Naive thymus-derived CD4-positive, alpha-beta T cell (primary cell): ENCODE measurements around the gene CLASP1. TPM values are rescaled to one million over a fixed set of nuclear protein-coding genes. Genes with fewer than 3 reads are reported as not detected.
"Not testable (repeated sequence)": the region's sequence is repeated elsewhere in the genome, so short reads cannot be mapped to it uniquely, and the experiment has no call there.

Experiments used
- ATAC-seq: fragments of 150-1000 bp; cut with Tn5 transposase; 2 replicates; pipeline ENCODE4 v1.10.0; 2021; ENCODE audit warnings: mild to moderate bottlenecking, moderate library complexity
- CTCF ChIA-PET: fragments of 350-600 bp; sonication (Branson Sonifier 250); formaldehyde crosslinking; loops from one replicate; lab custom pipeline; 2021; ENCODE audit warnings: antibody characterized with exemption; lab: Charles Lee
- POLR2A ChIA-PET: fragments of 350-600 bp; sonication (Branson Sonifier 250); formaldehyde crosslinking; loops from one replicate; lab custom pipeline; 2021; ENCODE audit warnings: antibody characterized with exemption, inconsistent platforms; lab: Charles Lee
- DNase-seq, 9 donors: peaks; one replicate each; pipeline versions ENCODE4 v3.0.0 to v3.0.0-alpha.2; 2020 to 2022; ENCODE audit warnings: mixed read lengths in 1 of 9
- H3K27ac ChIP-seq: one replicate; pipeline ENCODE4 v1.7.0; 2013; ENCODE audit warnings: mild to moderate bottlenecking, low read depth, low read length, moderate library complexity
- H3K27me3 ChIP-seq, 2 donors: one replicate each; pipeline ENCODE4 v1.7.0; 2013; ENCODE audit warnings: low read length in 2 of 2, mild to moderate bottlenecking in 2 of 2, moderate library complexity in 2 of 2; ENCODE audit not compliant: control insufficient read depth in 2 of 2, insufficient read depth in 2 of 2
- H3K36me3 ChIP-seq, 3 experiments: 1 replicate in 2 of 3; 2 replicates in 1 of 3; pipeline ENCODE4 v1.7.0; 2013; ENCODE audit warnings: low read length in 3 of 3, mild to moderate bottlenecking in 3 of 3, moderate library complexity in 1 of 3; ENCODE audit not compliant: insufficient read depth in 3 of 3, control insufficient read depth in 2 of 3
- H3K4me1 ChIP-seq, 2 donors: one replicate each; pipeline ENCODE4 v1.7.0; 2013; ENCODE audit warnings: low read length in 2 of 2, mild to moderate bottlenecking in 2 of 2, moderate library complexity in 1 of 2; ENCODE audit not compliant: control insufficient read depth in 2 of 2, insufficient read depth in 2 of 2
- H3K4me3 ChIP-seq: 2 replicates; pipeline ENCODE4 v1.7.0; 2013; ENCODE audit warnings: mild to moderate bottlenecking, low read length
- H3K9me3 ChIP-seq, 3 experiments: 1 replicate in 2 of 3; 2 replicates in 1 of 3; pipeline ENCODE4 v1.7.0; 2013; ENCODE audit warnings: low read length in 3 of 3; ENCODE audit not compliant: control insufficient read depth in 2 of 3
- H3K27ac Mint-ChIP-seq, 9 donors: one replicate each; pipeline ENCODE4 v1.8.0; 2020 to 2022; ENCODE audit warnings: mixed read lengths in 9 of 9, mild to moderate bottlenecking in 8 of 9, moderate library complexity in 5 of 9, inconsistent platforms in 2 of 9
- H3K27me3 Mint-ChIP-seq, 5 donors: one replicate each; pipeline ENCODE4 v1.8.0; 2021 to 2022; ENCODE audit warnings: mixed read lengths in 5 of 5, mild to moderate bottlenecking in 1 of 5
- H3K36me3 Mint-ChIP-seq, 5 donors: one replicate each; pipeline ENCODE4 v1.8.0; 2020 to 2022; ENCODE audit warnings: mixed read lengths in 5 of 5, mild to moderate bottlenecking in 3 of 5, inconsistent platforms in 1 of 5
- H3K4me1 Mint-ChIP-seq, 7 donors: one replicate each; pipeline ENCODE4 v1.8.0; 2020 to 2022; ENCODE audit warnings: mixed read lengths in 7 of 7, mild to moderate bottlenecking in 3 of 7, inconsistent platforms in 1 of 7
- H3K4me3 Mint-ChIP-seq, 10 donors: one replicate each; pipeline ENCODE4 v1.8.0; 2020 to 2022; ENCODE audit warnings: mild to moderate bottlenecking in 10 of 10, mixed read lengths in 10 of 10, moderate library complexity in 6 of 10, inconsistent platforms in 2 of 10
- H3K9me3 Mint-ChIP-seq, 11 donors: one replicate each; pipeline ENCODE4 v1.8.0; 2020 to 2022; ENCODE audit warnings: mixed read lengths in 11 of 11, mild to moderate bottlenecking in 4 of 11, inconsistent platforms in 1 of 11, moderate library complexity in 1 of 11
- intact Hi-C, 2 donors: fragments of 100-400 bp; cut with micrococcal nuclease; formaldehyde crosslinking; loops; one replicate each; pipeline ENCODE4 v1.15.1; 2023
- polyA plus RNA-seq, 2 donors: library from polyadenylated mRNA; unstranded; fragments of 300-500 nt; fragmentation: Illumina TruSeq; gene quantifications; one replicate each; pipeline ENCODE4 v1.2.3, GENCODE V29; 2021
- total RNA-seq, 6 experiments: library from RNA in 5 of 6; stranded (reverse) in 5 of 6; gene quantifications; 1 replicate in 5 of 6; 2 replicates in 1 of 6; pipeline ENCODE4 v1.2.3 and lab custom pipeline; 2021 to 2026

Gene CLASP1
- total and polyA plus RNA-seq, 7 experiments from 2014 or later = 13.8 to 76.3 (median 61.6) TPM

DNA sequence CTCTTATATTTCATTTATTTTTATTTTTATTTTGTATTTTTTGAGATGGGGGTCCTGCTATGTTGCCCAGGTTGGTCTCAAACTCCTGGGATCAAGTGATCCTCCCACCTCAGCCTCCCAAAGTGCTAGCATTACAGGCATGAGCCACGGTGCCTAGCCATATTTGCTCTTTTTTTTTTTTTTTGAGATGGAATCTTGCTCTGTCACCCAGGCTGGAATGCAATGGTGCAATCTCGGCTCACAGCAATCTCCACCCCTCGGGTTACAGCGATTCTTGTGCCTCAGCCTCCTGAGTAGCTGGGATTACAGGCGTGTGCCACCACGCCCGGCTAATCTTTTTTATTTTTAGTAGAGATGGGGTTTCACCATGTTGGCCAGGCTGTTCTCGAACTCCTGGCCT lies 317.9 kb downstream of the CLASP1 start:
- H3K4me1 ChIP-seq, H3K36me3 ChIP-seq, H3K4me3 Mint-ChIP-seq, H3K4me3 ChIP-seq, POLR2A ChIA-PET, H3K27me3 ChIP-seq, H3K9me3 Mint-ChIP-seq, H3K9me3 ChIP-seq, DNase-seq, H3K4me1 Mint-ChIP-seq, H3K36me3 Mint-ChIP-seq, H3K27ac Mint-ChIP-seq, intact Hi-C loops, CTCF ChIA-PET, H3K27ac ChIP-seq, ATAC-seq: not testable (repeated sequence)
- peaks cover 0 to 11% (median 0%) of the 10 kb centered on the region in 5 donors for H3K27me3 Mint-ChIP-seq

GRCh38 chr2:121330921-121331320 lies 318.3 kb downstream of the CLASP1 start:
- Histone ChIP-seq H3K4me3 (no peak overlapping the region), H3K4me1 (no peaks in the 10 kb centered on the region), H3K27ac (no peak overlapping the region), H3K9me3 (no peaks in the 10 kb centered on the region), H3K36me3 (no peaks in the 10 kb centered on the region), H3K27me3 (no peaks in the 10 kb centered on the region)
- intact Hi-C loops = no loop called here
- DNase-seq = no peak
- no peak for ATAC-seq
- ChIA-PET POLR2A (no interaction called here), CTCF (no interaction called here)
- peaks cover 0 to 5% (median 0%) of the 10 kb centered on the region in 7 donors for H3K4me1 Mint-ChIP-seq
- no peak overlapping the region for H3K4me3 Mint-ChIP-seq
- H3K27me3 Mint-ChIP-seq = peaks cover 0 to 11% (median 3%) of the 10 kb centered on the region in 5 donors
- no peaks in the 10 kb centered on the region for H3K36me3 Mint-ChIP-seq
- H3K9me3 Mint-ChIP-seq = peaks cover 0 to 2% (median 0%) of the 10 kb centered on the region in 11 donors
- H3K27ac Mint-ChIP-seq = no peak overlapping the region

GRCh38 chr2:121329786-121330185 lies 319.5 kb downstream of the CLASP1 start:
- Histone ChIP-seq H3K4me3 (no peak overlapping the region), H3K9me3 (no peaks in the 10 kb centered on the region), H3K36me3 (no peaks in the 10 kb centered on the region), H3K27ac (no peak overlapping the region), H3K27me3 (no peaks in the 10 kb centered on the region), H3K4me1 (no peaks in the 10 kb centered on the region)
- H3K27ac Mint-ChIP-seq = no peak overlapping the region
- H3K9me3 Mint-ChIP-seq = peaks cover 0 to 5% (median 0%) of the 10 kb centered on the region in 11 donors
- ChIA-PET POLR2A (no interaction called here), CTCF (no interaction called here)
- intact Hi-C loops = no loop called here
- no peak overlapping the region for H3K4me3 Mint-ChIP-seq
- peaks cover 0 to 15% (median 4%) of the 10 kb centered on the region in 5 donors for H3K27me3 Mint-ChIP-seq
- peaks cover 0 to 3% (median 0%) of the 10 kb centered on the region in 7 donors for H3K4me1 Mint-ChIP-seq
- peaks cover 0 to 3% (median 0%) of the 10 kb centered on the region in 5 donors for H3K36me3 Mint-ChIP-seq
- no peak for ATAC-seq
- DNase-seq = no peak

DNA sequence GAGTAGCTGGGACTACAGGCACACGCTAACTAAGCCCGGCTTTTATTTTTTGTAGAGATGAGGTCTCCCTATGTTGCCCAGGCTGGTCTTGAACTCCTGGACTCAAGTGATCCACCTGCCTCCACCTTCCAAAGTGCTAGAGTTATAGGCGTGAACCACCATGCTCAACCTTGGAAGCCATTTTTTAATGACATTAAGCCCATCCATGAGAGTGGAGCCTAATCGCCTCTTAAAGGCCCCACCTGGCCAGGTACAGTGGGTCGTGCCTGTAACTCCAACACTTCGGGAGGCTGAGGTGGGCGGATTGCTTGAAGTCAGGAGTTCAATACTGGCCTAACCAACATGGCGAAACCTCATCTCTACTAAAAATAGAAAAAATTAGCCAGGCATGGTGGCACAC lies 322.6 kb downstream of the CLASP1 start:
- intact Hi-C loops = no loop called here
- Histone ChIP-seq H3K36me3 (no peaks in the 10 kb centered on the region), H3K9me3 (no peaks in the 10 kb centered on the region), H3K27ac (no peak overlapping the region), H3K27me3 (no peaks in the 10 kb centered on the region), H3K4me1 (no peaks in the 10 kb centered on the region), H3K4me3 (no peak overlapping the region)
- ChIA-PET CTCF (no interaction called here), POLR2A (no interaction called here)
- Mint-ChIP-seq H3K27ac (no peak overlapping the region), H3K4me3 (no peak overlapping the region), H3K36me3 (peaks cover 0 to 3% (median 0%) of the 10 kb centered on the region in 5 donors), H3K9me3 (peaks cover 0 to 5% (median 0%) of the 10 kb centered on the region in 11 donors), H3K4me1 (no peaks in the 10 kb centered on the region), H3K27me3 (peaks cover 0 to 19% (median 4%) of the 10 kb centered on the region in 5 donors)
- DNase-seq = no peak
- ATAC-seq = no peak

DNA sequence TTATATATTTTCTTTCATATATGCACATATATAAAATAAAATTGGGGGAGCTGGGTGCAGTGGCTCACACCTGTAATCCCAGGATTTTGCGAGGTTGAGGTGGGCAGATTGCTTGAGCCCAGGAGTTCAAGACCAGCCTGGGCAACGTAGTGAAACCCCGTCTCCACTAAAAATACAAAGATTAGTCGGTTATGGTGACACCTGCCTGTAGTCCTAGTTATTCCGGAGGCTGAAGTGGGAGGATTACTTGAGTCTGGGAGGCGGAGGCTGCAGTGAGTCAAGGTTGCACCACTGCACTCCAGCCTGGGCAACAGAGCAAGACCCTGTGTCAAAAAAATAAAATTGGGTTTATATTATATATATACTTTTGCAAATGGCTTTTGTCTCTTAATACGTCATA lies 324.7 kb downstream of the CLASP1 start:
- H3K27me3 Mint-ChIP-seq = peaks cover 0 to 20% (median 4%) of the 10 kb centered on the region in 5 donors
- Histone ChIP-seq H3K4me1 (no peaks in the 10 kb centered on the region), H3K4me3 (no peak overlapping the region), H3K27ac (no peak overlapping the region), H3K36me3 (no peaks in the 10 kb centered on the region), H3K27me3 (no peaks in the 10 kb centered on the region), H3K9me3 (no peaks in the 10 kb centered on the region)
- CTCF ChIA-PET = no interaction called here
- H3K36me3 Mint-ChIP-seq = peaks cover 0 to 3% (median 0%) of the 10 kb centered on the region in 5 donors
- DNase-seq (no peak), ATAC-seq (no peak)
- POLR2A ChIA-PET = no interaction called here
- no peak overlapping the region for H3K27ac Mint-ChIP-seq
- H3K4me1 Mint-ChIP-seq = no peaks in the 10 kb centered on the region
- H3K4me3 Mint-ChIP-seq = no peak overlapping the region
- intact Hi-C loops = no loop called here
- peaks cover 0 to 5% (median 0%) of the 10 kb centered on the region in 11 donors for H3K9me3 Mint-ChIP-seq

- Mint-ChIP-seq H3K4me3 (no peak overlapping the region), H3K9me3 (peaks cover 0 to 5% (median 0%) of the 10 kb centered on the region in 11 donors), H3K27me3 (peaks cover 0 to 17% (median 4%) of the 10 kb centered on the region in 5 donors), H3K27ac (no peak overlapping the region), H3K4me1 (no peaks in the 10 kb centered on the region), H3K36me3 (peaks cover 0 to 3% (median 0%) of the 10 kb centered on the region in 5 donors)
- CTCF ChIA-PET = no interaction called here
- POLR2A ChIA-PET = no interaction called here
- H3K27me3 ChIP-seq = no peaks in the 10 kb centered on the region
- intact Hi-C loops = no loop called here
- no peaks in the 10 kb centered on the region for H3K4me1 ChIP-seq
- ATAC-seq (no peak), DNase-seq (no peak)
- H3K27ac ChIP-seq = no peak overlapping the region
- H3K36me3 ChIP-seq = no peaks in the 10 kb centered on the region
- no peaks in the 10 kb centered on the region for H3K9me3 ChIP-seq
- H3K4me3 ChIP-seq = no peak overlapping the region
Measured at GRCh38 chr2:121321476-121321875, 327.8 kb downstream of the CLASP1 start.

DNA sequence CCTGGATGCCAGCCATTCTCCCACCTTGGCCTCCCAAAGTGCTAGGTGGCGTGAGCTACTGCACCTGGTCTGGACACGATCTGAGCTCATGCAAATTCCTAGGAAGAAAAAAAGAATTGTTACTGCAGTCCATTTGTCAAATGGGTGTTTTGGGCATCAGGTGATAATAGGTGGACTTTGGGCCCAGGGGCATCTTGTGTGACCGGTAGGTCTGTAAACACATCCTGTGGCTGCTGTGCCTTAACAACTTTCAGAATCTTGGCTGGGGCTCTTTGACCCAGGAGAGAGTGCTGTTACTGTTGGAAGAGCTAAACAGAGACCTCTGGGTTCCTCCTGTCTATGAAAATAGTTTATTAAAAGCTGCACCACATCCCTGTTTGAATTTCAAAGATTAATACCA lies 329.3 kb downstream of the CLASP1 start:
- Mint-ChIP-seq H3K4me3 (no peak overlapping the region), H3K27ac (no peak overlapping the region), H3K27me3 (peaks cover 0 to 13% (median 0%) of the 10 kb centered on the region in 5 donors), H3K9me3 (no peaks in the 10 kb centered on the region), H3K36me3 (no peaks in the 10 kb centered on the region), H3K4me1 (no peaks in the 10 kb centered on the region)
- H3K27me3 ChIP-seq = no peaks in the 10 kb centered on the region
- DNase-seq (no peak), ATAC-seq (no peak)
- H3K9me3 ChIP-seq = no peaks in the 10 kb centered on the region
- no peaks in the 10 kb centered on the region for H3K36me3 ChIP-seq
- intact Hi-C loops = no loop called here
- POLR2A ChIA-PET = no interaction called here
- H3K27ac ChIP-seq = no peak overlapping the region
- no peaks in the 10 kb centered on the region for H3K4me1 ChIP-seq
- CTCF ChIA-PET = no interaction called here
- no peak overlapping the region for H3K4me3 ChIP-seq
